ENCODE results near the gene KIF24.

KIF24 gene

DNA sequence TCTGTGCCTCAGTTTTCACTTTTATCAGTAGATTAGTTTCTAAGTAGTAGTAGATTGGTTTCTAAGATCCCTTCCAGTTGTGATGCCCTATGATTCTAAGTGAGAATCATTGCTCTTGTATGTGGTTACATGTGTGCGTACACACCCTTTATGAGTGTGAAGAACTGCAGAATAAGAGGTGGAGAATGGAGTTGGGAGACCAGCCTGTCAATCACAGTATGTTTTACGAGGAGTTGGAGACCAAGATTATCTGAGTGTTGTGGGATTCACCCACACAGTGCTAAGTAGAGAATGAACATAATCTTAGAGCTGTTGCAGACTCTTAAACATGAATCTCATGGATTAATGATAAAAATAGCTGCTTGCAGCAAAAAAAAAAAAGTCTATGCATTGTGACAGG is 37.6 kb downstream of the KIF24 start:
- no peak overlapping the region for H3K9ac ChIP-seq (ENCODE audit: low read length)
- H4K20me1 ChIP-seq (ENCODE audit: insufficient read depth, low read length) = no peaks in the 10 kb centered on the region
- TF ChIP-seq EZH2phosphoT487 (IDR thresholded peaks at IDR 0.05; ENCODE audit: low read depth) = no peak
- TF ChIP-seq, protein P1, sequence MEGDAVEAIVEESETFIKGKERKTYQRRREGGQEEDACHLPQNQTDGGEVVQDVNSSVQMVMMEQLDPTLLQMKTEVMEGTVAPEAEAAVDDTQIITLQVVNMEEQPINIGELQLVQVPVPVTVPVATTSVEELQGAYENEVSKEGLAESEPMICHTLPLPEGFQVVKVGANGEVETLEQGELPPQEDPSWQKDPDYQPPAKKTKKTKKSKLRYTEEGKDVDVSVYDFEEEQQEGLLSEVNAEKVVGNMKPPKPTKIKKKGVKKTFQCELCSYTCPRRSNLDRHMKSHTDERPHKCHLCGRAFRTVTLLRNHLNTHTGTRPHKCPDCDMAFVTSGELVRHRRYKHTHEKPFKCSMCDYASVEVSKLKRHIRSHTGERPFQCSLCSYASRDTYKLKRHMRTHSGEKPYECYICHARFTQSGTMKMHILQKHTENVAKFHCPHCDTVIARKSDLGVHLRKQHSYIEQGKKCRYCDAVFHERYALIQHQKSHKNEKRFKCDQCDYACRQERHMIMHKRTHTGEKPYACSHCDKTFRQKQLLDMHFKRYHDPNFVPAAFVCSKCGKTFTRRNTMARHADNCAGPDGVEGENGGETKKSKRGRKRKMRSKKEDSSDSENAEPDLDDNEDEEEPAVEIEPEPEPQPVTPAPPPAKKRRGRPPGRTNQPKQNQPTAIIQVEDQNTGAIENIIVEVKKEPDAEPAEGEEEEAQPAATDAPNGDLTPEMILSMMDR (IDR thresholded peaks at IDR 0.05; ENCODE audit: low read depth, low read length) = no peak
- peaks cover 3% of the 10 kb centered on the region for H3K36me3 ChIP-seq (replicated peaks; ENCODE audit: low read depth, low read length)
- no peak overlapping the region for H2AFZ ChIP-seq (ENCODE audit: low read depth, low read length)
- no peaks in the 10 kb centered on the region for H3K79me2 ChIP-seq (ENCODE audit: low read length)
- no peaks in the 10 kb centered on the region for H3K9me3 ChIP-seq (ENCODE audit: insufficient read depth, low read length)
- no peak overlapping the region for H3K27ac ChIP-seq (ENCODE audit: low read length)
- H3K4me2 ChIP-seq (ENCODE audit: low read length) = no peak overlapping the region
- no peaks in the 10 kb centered on the region for H3K4me1 ChIP-seq (ENCODE audit: low read length)
- no peak overlapping the region for H3K4me3 ChIP-seq (ENCODE audit: low read length)
- H3K27me3 ChIP-seq (ENCODE audit: low read depth, low read length) = no peaks in the 10 kb centered on the region

DNA sequence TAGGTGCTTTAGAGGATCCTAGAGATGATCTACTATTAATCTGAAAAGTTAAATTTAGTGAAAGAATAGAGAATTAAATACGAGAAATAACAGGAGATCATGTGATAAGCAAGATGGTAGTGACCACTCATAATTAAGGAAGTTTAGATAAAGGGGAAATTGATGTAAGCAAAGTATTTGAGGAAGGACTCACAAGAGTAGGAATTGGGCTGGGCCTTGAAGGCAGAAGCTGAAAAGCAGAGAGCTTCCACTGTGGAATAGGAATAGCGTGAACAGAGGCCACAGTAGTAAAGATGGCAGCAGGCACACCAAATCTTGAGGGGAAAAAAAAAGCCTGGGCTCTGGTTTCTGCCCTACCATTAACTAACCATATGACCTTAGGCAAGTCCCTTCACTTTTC is 38.0 kb downstream of the KIF24 start:
- TF ChIP-seq EZH2phosphoT487 (IDR thresholded peaks at IDR 0.05; ENCODE audit: low read depth) = no peak
- TF ChIP-seq, protein P1 (IDR thresholded peaks at IDR 0.05; ENCODE audit: low read depth, low read length) = no peak
- Histone ChIP-seq H3K36me3 (replicated peaks; ENCODE audit: low read depth, low read length) (peaks cover 3% of the 10 kb centered on the region), H3K4me3 (ENCODE audit: low read length) (no peak overlapping the region), H2AFZ (ENCODE audit: low read depth, low read length) (no peak overlapping the region), H3K27me3 (ENCODE audit: low read depth, low read length) (no peaks in the 10 kb centered on the region), H3K9ac (ENCODE audit: low read length) (no peak overlapping the region), H3K27ac (ENCODE audit: low read length) (no peak overlapping the region), H3K79me2 (ENCODE audit: low read length) (no peaks in the 10 kb centered on the region), H3K4me2 (ENCODE audit: low read length) (no peak overlapping the region), H3K4me1 (ENCODE audit: low read length) (no peaks in the 10 kb centered on the region), H3K9me3 (ENCODE audit: insufficient read depth, low read length) (no peaks in the 10 kb centered on the region), H4K20me1 (ENCODE audit: insufficient read depth, low read length) (no peaks in the 10 kb centered on the region)

DNA sequence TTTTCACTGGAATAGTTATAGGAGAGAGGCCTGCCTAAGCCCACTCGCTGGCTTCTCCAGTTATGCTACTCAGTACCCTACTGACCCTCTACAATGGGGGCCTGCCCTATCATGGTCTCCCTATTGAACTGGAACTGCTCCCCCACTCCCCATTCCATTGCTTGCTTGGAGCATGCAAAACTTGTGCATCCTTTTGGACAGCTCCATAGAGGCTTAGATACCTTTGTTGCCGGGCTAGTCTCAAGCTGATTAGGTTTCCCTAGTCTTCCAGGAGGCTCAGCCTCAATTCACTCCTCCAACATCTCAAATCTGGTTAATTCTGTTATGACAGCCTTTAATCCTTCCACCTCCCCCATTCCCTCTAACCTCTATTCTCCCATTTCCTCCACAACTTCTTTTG is 39.9 kb downstream of the KIF24 start:
- Histone ChIP-seq H3K27ac (ENCODE audit: low read length) (no peak overlapping the region), H3K27me3 (ENCODE audit: low read depth, low read length) (no peaks in the 10 kb centered on the region), H3K4me2 (ENCODE audit: low read length) (no peak overlapping the region), H3K36me3 (replicated peaks; ENCODE audit: low read depth, low read length) (no peaks in the 10 kb centered on the region), H3K79me2 (ENCODE audit: low read length) (no peaks in the 10 kb centered on the region), H3K4me1 (ENCODE audit: low read length) (no peaks in the 10 kb centered on the region), H3K9me3 (ENCODE audit: insufficient read depth, low read length) (no peaks in the 10 kb centered on the region), H2AFZ (ENCODE audit: low read depth, low read length) (no peak overlapping the region), H3K9ac (ENCODE audit: low read length) (no peak overlapping the region), H4K20me1 (ENCODE audit: insufficient read depth, low read length) (no peaks in the 10 kb centered on the region), H3K4me3 (ENCODE audit: low read length) (no peak overlapping the region)
- no peak for TF ChIP-seq EZH2phosphoT487 (IDR thresholded peaks at IDR 0.05; ENCODE audit: low read depth)
- TF ChIP-seq, protein P1 (IDR thresholded peaks at IDR 0.05; ENCODE audit: low read depth, low read length) = no peak

DNA sequence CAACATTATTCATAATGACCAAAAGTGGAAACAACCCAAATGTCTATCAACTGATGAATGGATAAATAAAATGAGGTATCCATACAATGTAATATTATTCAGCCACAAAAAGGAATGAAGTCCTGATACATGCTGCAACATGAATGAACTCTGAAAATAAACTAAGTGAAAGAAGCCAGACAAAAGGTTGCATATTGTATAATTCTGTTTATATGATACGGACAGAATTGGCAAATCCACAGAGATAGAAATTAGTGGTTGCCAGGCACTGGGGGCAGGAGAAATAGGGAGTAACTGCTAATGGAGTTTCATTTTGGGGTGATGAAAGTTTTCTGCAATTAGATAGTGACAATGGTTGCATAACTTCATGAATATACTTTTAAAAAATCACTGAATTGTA is 47.0 kb downstream of the KIF24 start:
- no peaks in the 10 kb centered on the region for H3K4me1 ChIP-seq (ENCODE audit: low read length)
- H3K9ac ChIP-seq (ENCODE audit: low read length) = no peak overlapping the region
- no peaks in the 10 kb centered on the region for H3K36me3 ChIP-seq (replicated peaks; ENCODE audit: low read depth, low read length)
- no peak for TF ChIP-seq EZH2phosphoT487 (IDR thresholded peaks at IDR 0.05; ENCODE audit: low read depth)
- TF ChIP-seq, protein P1 (IDR thresholded peaks at IDR 0.05; ENCODE audit: low read depth, low read length) = no peak
- no peaks in the 10 kb centered on the region for H3K79me2 ChIP-seq (ENCODE audit: low read length)
- no peak overlapping the region for H3K27ac ChIP-seq (ENCODE audit: low read length)
- H3K4me2 ChIP-seq (ENCODE audit: low read length) = no peak overlapping the region
- H3K27me3 ChIP-seq (ENCODE audit: low read depth, low read length) = no peaks in the 10 kb centered on the region
- H3K9me3 ChIP-seq (ENCODE audit: insufficient read depth, low read length) = no peaks in the 10 kb centered on the region
- H3K4me3 ChIP-seq (ENCODE audit: low read length) = no peak overlapping the region
- H4K20me1 ChIP-seq (ENCODE audit: insufficient read depth, low read length) = no peaks in the 10 kb centered on the region
- no peak overlapping the region for H2AFZ ChIP-seq (ENCODE audit: low read depth, low read length)

Measured in OCI-LY3 (cell line).